Epidermal melanocyte (primary cell): ENCODE results near the gene TRAFD1.

Source experiments
- DNase-seq: peaks from one replicate; pipeline ENCODE4 v3.0.0; 2011; ENCODE audit warnings: low spot score; ENCODE audit not compliant: insufficient read length

Gene TRAFD1

DNA sequence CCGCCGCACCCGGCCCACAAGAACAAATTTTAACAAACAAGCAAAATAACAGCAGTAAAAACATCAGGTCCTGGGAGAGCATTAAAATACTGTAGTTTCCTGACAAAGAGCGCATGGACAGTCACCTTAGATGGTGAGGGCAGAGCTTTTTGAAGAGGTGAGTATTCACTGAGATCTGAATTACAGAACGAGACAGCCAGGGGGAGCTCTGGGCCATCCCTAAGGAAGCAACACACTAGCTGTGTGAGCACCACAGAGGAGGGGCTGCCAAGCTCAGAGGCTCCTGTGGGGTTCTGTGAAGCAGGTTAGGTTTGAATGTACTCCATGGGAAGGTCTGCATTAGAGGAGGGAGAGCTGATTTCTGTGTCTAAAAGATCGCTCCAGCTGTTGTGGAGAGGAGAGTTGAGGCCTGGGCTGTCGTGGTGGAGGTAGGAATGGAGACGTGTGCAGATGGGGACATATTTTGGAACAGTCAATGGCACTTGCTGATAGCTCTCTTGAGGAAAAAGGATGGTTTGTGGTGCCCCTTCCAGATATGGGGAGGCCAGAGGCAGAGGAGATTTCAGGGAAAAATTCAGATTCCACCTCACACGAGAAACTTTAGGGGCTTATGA is 72.9 kb downstream of the TRAFD1 start:
- peak; percentile 31 for DNase-seq

DNA sequence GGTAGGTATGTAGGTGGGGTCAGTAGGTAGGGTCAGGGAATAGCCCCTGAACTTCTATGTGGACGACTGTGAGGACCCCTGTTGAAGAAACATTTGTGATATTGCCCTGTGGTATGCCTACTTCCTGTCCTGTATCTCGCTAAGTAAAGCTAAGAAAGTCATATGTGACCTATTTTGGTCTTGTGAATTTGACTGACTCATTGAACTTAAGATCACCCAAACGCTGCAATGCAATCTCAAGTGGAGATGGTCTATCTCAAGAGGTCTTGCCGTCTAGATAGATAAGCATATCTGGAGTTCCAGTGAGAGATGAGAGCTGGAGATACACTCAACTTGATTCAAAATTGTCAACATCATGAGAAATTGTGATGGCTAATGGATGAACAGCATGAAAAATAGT is 73.8 kb downstream of the TRAFD1 start:
- DNase-seq, result no peak
